Smooth muscle cell (in vitro differentiated cells): ENCODE measurements around the gene PITRM1. TPM values are rescaled to one million over a fixed set of nuclear protein-coding genes. Genes with fewer than 3 reads are reported as not detected.

Experiments used
- DNase-seq: peaks from one replicate; lab custom pipeline; 2025; ENCODE audit not compliant: unreplicated experiment; lab: John Stamatoyannopoulos, UW
- H2AFZ ChIP-seq: fragments of 200-600 bp; sonication (generic); 2 replicates; pipeline ENCODE4 v1.6.0; 2016; ENCODE audit warnings: antibody characterized with exemption, low read depth, mild to moderate bottlenecking
- H3F3A ChIP-seq: fragments of 200-600 bp; sonication (generic); 2 replicates; pipeline ENCODE4 v1.6.0; 2017; ENCODE audit warnings: antibody characterized with exemption, low read depth
- H3K27ac ChIP-seq: fragments of 200-600 bp; sonication (generic); 2 replicates; pipeline ENCODE4 v1.5.1; 2016; ENCODE audit warnings: low read depth, mild to moderate bottlenecking
- H3K27me3 ChIP-seq: fragments of 200-600 bp; sonication (generic); 2 replicates; pipeline ENCODE4 v1.6.1; 2016; ENCODE audit warnings: low read depth, mild to moderate bottlenecking
- H3K36me3 ChIP-seq: fragments of 200-600 bp; sonication (generic); 2 replicates; pipeline ENCODE4 v1.5.1; 2016; ENCODE audit warnings: low read depth
- H3K4me1 ChIP-seq: fragments of 200-600 bp; sonication (generic); 2 replicates; pipeline ENCODE4 v1.5.1; 2016; ENCODE audit warnings: low read depth
- H3K4me2 ChIP-seq: fragments of 200-600 bp; sonication (generic); 2 replicates; pipeline ENCODE4 v1.6.0; 2016; ENCODE audit warnings: mild to moderate bottlenecking
- H3K4me3 ChIP-seq: fragments of 200-600 bp; sonication (generic); 2 replicates; pipeline ENCODE4 v1.5.1; 2016; ENCODE audit warnings: mild to moderate bottlenecking
- H3K79me2 ChIP-seq: fragments of 200-600 bp; sonication (generic); 2 replicates; pipeline ENCODE4 v1.6.0; 2016; ENCODE audit warnings: low read depth, mild to moderate bottlenecking
- H3K9ac ChIP-seq: fragments of 200-600 bp; sonication (generic); 2 replicates; pipeline ENCODE4 v1.6.0; 2016; ENCODE audit warnings: low read depth
- H3K9me3 ChIP-seq: fragments of 200-600 bp; sonication (generic); replicated peaks from 2 replicates; pipeline ENCODE4 v1.5.1; 2016; ENCODE audit warnings: low read depth
- H4K20me1 ChIP-seq: fragments of 200-600 bp; sonication (generic); 2 replicates; pipeline ENCODE4 v1.6.0; 2016; ENCODE audit warnings: low read depth
- CTCF ChIP-seq: fragments of 200-600 bp; sonication (generic); IDR thresholded peaks from 2 replicates; pipeline ENCODE4 v1.5.1; 2017; ENCODE audit warnings: borderline replicate concordance, mild to moderate bottlenecking, antibody characterized with exemption; ENCODE audit not compliant: insufficient read depth, poor library complexity, severe bottlenecking
- WGBS: methylation state at CpG from one replicate; pipeline ENCODE4 v1.1.7; 2016; ENCODE audit warnings: low lambda C conversion rate; 5-methylcytosine and 5-hydroxymethylcytosine counted together
- polyA plus RNA-seq: library from polyadenylated mRNA; unstranded; fragments of >200 nt; fragmentation: Nextera tagmentation; extraction: Ambion mirVana; gene quantifications from 2 replicates; pipeline ENCODE4 v1.2.1, GENCODE V29; 2016
- total RNA-seq: library from RNA; depleted of rRNA; stranded (reverse); fragments of >200 nt; gene quantifications from 2 replicates; pipeline ENCODE4 v1.2.3, GENCODE V29; 2014

The PITRM1 gene
- total and polyA plus RNA-seq, 2 experiments from 2014 or later: 49.2 to 61.3 TPM

GRCh38 chr10:3196482-3196881 is 23.9 kb upstream of the PITRM1 start:
- Histone ChIP-seq H3K27me3 (no peaks in the 10 kb centered on the region), H3K9me3 (no peaks in the 10 kb centered on the region), H3K79me2 (no peaks in the 10 kb centered on the region), H3K27ac (no peak overlapping the region), H3K4me3 (no peak overlapping the region), H3K9ac (no peak overlapping the region), H3K36me3 (no peaks in the 10 kb centered on the region), H2AFZ (no peak overlapping the region), H4K20me1 (no peaks in the 10 kb centered on the region), H3F3A (no peaks in the 10 kb centered on the region), H3K4me2 (no peak overlapping the region), H3K4me1 (peaks cover 5% of the 10 kb centered on the region)
- TF ChIP-seq CTCF: no peak
- 97% methylated on average over 10 of the region's 10 CpGs for WGBS
- no peak for DNase-seq

- no peaks in the 10 kb centered on the region for H3K9me3 ChIP-seq
- H3K9ac ChIP-seq: no peak overlapping the region
- H3K4me3 ChIP-seq: no peak overlapping the region
- H3K27ac ChIP-seq: no peak overlapping the region
- H4K20me1 ChIP-seq: no peaks in the 10 kb centered on the region
- no peaks in the 10 kb centered on the region for H3F3A ChIP-seq
- peaks cover 5% of the 10 kb centered on the region for H3K4me1 ChIP-seq
- no peak overlapping the region for H2AFZ ChIP-seq
- H3K27me3 ChIP-seq: no peaks in the 10 kb centered on the region
- no peak overlapping the region for H3K4me2 ChIP-seq
- H3K79me2 ChIP-seq: no peaks in the 10 kb centered on the region
- H3K36me3 ChIP-seq: no peaks in the 10 kb centered on the region
- DNase-seq: no peak
- TF ChIP-seq CTCF: no peak
- 85% methylated on average over 9 of the region's 9 CpGs for WGBS
These were observed 23.1 kb upstream of the PITRM1 start for GRCh38 chr10:3195726-3196125.

GRCh38 chr10:3195286-3195685 is 22.7 kb upstream of the PITRM1 start:
- Histone ChIP-seq H3K9ac (no peak overlapping the region), H4K20me1 (no peaks in the 10 kb centered on the region), H3K9me3 (no peaks in the 10 kb centered on the region), H3K27ac (no peak overlapping the region), H3F3A (no peaks in the 10 kb centered on the region), H3K27me3 (no peaks in the 10 kb centered on the region), H2AFZ (no peak overlapping the region), H3K4me2 (no peak overlapping the region), H3K79me2 (no peaks in the 10 kb centered on the region), H3K4me1 (peaks cover 5% of the 10 kb centered on the region), H3K36me3 (no peaks in the 10 kb centered on the region), H3K4me3 (no peak overlapping the region)
- no peak for TF ChIP-seq CTCF
- DNase-seq: no peak
- 70% methylated on average over 11 of the region's 11 CpGs for WGBS

GRCh38 chr10:3194871-3195270 is 22.3 kb upstream of the PITRM1 start:
- no peaks in the 10 kb centered on the region for H4K20me1 ChIP-seq
- H3K4me1 ChIP-seq: peaks cover 5% of the 10 kb centered on the region
- no peaks in the 10 kb centered on the region for H3K9me3 ChIP-seq
- TF ChIP-seq CTCF: no peak
- H3K79me2 ChIP-seq: no peaks in the 10 kb centered on the region
- no peaks in the 10 kb centered on the region for H3F3A ChIP-seq
- H2AFZ ChIP-seq: no peak overlapping the region
- H3K4me2 ChIP-seq: no peak overlapping the region
- no peak overlapping the region for H3K4me3 ChIP-seq
- no peaks in the 10 kb centered on the region for H3K27me3 ChIP-seq
- WGBS: 96% methylated on average over 4 of the region's 4 CpGs
- no peak overlapping the region for H3K9ac ChIP-seq
- H3K27ac ChIP-seq: no peak overlapping the region
- no peak for DNase-seq
- no peaks in the 10 kb centered on the region for H3K36me3 ChIP-seq
